HCT116 (cell line): ENCODE measurements around the gene VANGL2. TPM values are rescaled to one million over a fixed set of nuclear protein-coding genes. Genes with fewer than 3 reads are reported as not detected.

Experiments used
- ATAC-seq: fragments of 200-7000 bp; cut with Tn5 transposase; 2 replicates; pipeline ENCODE4 v1.9.1; 2020; ENCODE audit warnings: mild to moderate bottlenecking, moderate library complexity
- BruUV-seq: library from RNA; stranded (reverse); fragments of 400-500 nt; replicated peaks from 2 replicates; lab custom pipeline; 2021; lab: Mats Ljungman, UMichigan
- CTCF ChIA-PET: fragments of 300-600 bp; sonication (Branson Sonifier 250); formaldehyde crosslinking; loops from one replicate; lab custom pipeline; 2021; ENCODE audit warnings: antibody characterized with exemption; lab: Charles Lee
- POLR2A ChIA-PET: fragments of 300-600, 350-600 bp; sonication (Branson Sonifier 250); formaldehyde crosslinking; loops from one replicate; lab custom pipeline; 2021; ENCODE audit warnings: antibody characterized with exemption; lab: Charles Lee
- RAD21 ChIA-PET, 2 experiments: fragments of 300-600 bp; sonication (Branson Sonifier 250); formaldehyde crosslinking; loops; one replicate each; lab custom pipeline; 2023; ENCODE audit warnings: low total read pairs in 2 of 2; ENCODE audit not compliant: uncharacterized antibody in 2 of 2, unreplicated experiment in 2 of 2, low non-redundant PET in 1 of 2; lab: Charles Lee
- DNase-seq: peaks from one replicate; pipeline ENCODE4 v3.0.0-alpha.2; 2010; ENCODE audit warnings: low read depth, low spot score
- H2AFZ ChIP-seq: fragments of 200-600 bp; shearing (Covaris generic), sonication (generic); 2 replicates; pipeline ENCODE4 v1.6.1; 2017; ENCODE audit warnings: low read depth, mixed run types, mixed read lengths, antibody characterized with exemption, low read length; ENCODE audit not compliant: poor library complexity, severe bottlenecking
- H3K27ac ChIP-seq: 2 replicates; pipeline ENCODE4 v1.5.1; 2012; ENCODE audit warnings: low read depth, low read length
- H3K27me3 ChIP-seq: fragments of 200-600 bp; sonication (generic); 2 replicates; pipeline ENCODE4 v1.6.1; 2016; ENCODE audit warnings: mixed run types, low read length, mixed read lengths; ENCODE audit not compliant: insufficient read depth
- H3K36me3 ChIP-seq, 2 experiments: fragments of 200-500 bp in 1 of 2; fragments of 200-600 bp in 1 of 2; sonication (Bioruptor generic) in 1 of 2; sonication (generic) in 1 of 2; 2 replicates each; pipeline versions ENCODE4 v1.5.1 to v1.6.1; 2014 to 2016; ENCODE audit warnings: low read length in 2 of 2, inconsistent platforms in 1 of 2, mixed read lengths in 1 of 2, mixed run types in 1 of 2; ENCODE audit not compliant: insufficient read depth in 2 of 2, control insufficient read depth in 1 of 2
- H3K4me1 ChIP-seq, 2 experiments: fragments of 200-600 bp in 1 of 2; sonication (generic) in 1 of 2; 2 replicates each; pipeline versions ENCODE4 v1.5.1 to v1.6.1; 2012 to 2017; ENCODE audit warnings: low read length in 2 of 2, inconsistent platforms in 1 of 2, mild to moderate bottlenecking in 1 of 2, mixed read lengths in 1 of 2, mixed run types in 1 of 2, moderate library complexity in 1 of 2; ENCODE audit not compliant: insufficient read depth in 2 of 2, control insufficient read depth in 1 of 2
- H3K4me2 ChIP-seq: fragments of 200-600 bp; sonication (generic); 2 replicates; pipeline ENCODE4 v1.6.1; 2017; ENCODE audit warnings: mixed run types, low read length, mixed read lengths
- H3K4me3 ChIP-seq, 2 experiments: fragments of 200-600 bp in 1 of 2; sonication (generic) in 1 of 2; replicated peaks in 1 of 2; 2 replicates each; pipeline ENCODE4 v1.5.1; 2011 to 2016; ENCODE audit warnings: low read length in 2 of 2, control low read depth in 1 of 2, low read depth in 1 of 2, mild to moderate bottlenecking in 1 of 2, mixed read lengths in 1 of 2, mixed run types in 1 of 2
- H3K79me2 ChIP-seq: fragments of 200-600 bp; sonication (generic); 2 replicates; pipeline ENCODE4 v1.6.1; 2017; ENCODE audit warnings: mild to moderate bottlenecking, mixed run types, low read length, moderate library complexity, mixed read lengths; ENCODE audit not compliant: insufficient read depth
- H3K9ac ChIP-seq: fragments of 200-600 bp; sonication (generic); 2 replicates; pipeline ENCODE4 v1.6.1; 2016; ENCODE audit warnings: low read length, mixed read lengths
- H3K9me2 ChIP-seq: fragments of 200-600 bp; sonication (generic), shearing (Covaris generic); 2 replicates; pipeline ENCODE4 v1.6.1; 2017; ENCODE audit warnings: mixed run types, mild to moderate bottlenecking, moderate library complexity; ENCODE audit not compliant: insufficient read depth
- H3K9me3 ChIP-seq, 2 experiments: fragments of 200-500 bp in 1 of 2; fragments of 200-600 bp in 1 of 2; sonication (Bioruptor generic) in 1 of 2; sonication (generic) in 1 of 2; 2 replicates each; pipeline ENCODE4 v1.6.1; 2014 to 2017; ENCODE audit warnings: low read length in 2 of 2, mixed read lengths in 2 of 2, inconsistent platforms in 1 of 2, low read depth in 1 of 2, mild to moderate bottlenecking in 1 of 2, mixed run types in 1 of 2, moderate library complexity in 1 of 2; ENCODE audit not compliant: control insufficient read depth in 1 of 2, insufficient read depth in 1 of 2
- H4K20me1 ChIP-seq: fragments of 200-600 bp; sonication (generic), shearing (Covaris generic); 2 replicates; pipeline ENCODE4 v1.6.1; 2017; ENCODE audit warnings: mixed run types, mild to moderate bottlenecking, moderate library complexity; ENCODE audit not compliant: insufficient read depth
- CEBPB ChIP-seq: IDR thresholded peaks from 2 replicates; pipeline ENCODE4 v1.6.1; 2012; ENCODE audit warnings: low read depth
- EGR1 ChIP-seq: IDR thresholded peaks from 2 replicates; pipeline ENCODE4 v1.6.1; 2012; ENCODE audit warnings: low read depth
- ELF1 ChIP-seq: IDR thresholded peaks from 2 replicates; pipeline ENCODE4 v1.6.1; 2012; ENCODE audit warnings: low read depth, borderline replicate concordance
- EZH2 ChIP-seq: fragments of 200-600 bp; sonication (generic); IDR thresholded peaks from 2 replicates; pipeline ENCODE4 v1.6.1; 2017; ENCODE audit warnings: antibody characterized with exemption, mixed run types
- FOSL1 ChIP-seq: IDR thresholded peaks from 2 replicates; pipeline ENCODE4 v1.6.1; 2012; ENCODE audit warnings: low read depth
- JUND ChIP-seq: IDR thresholded peaks from 2 replicates; pipeline ENCODE4 v1.6.1; 2012
- POLR2A ChIP-seq: IDR thresholded peaks from 2 replicates; pipeline ENCODE4 v1.7.0; 2011; ENCODE audit warnings: borderline replicate concordance; ENCODE audit not compliant: insufficient read depth, insufficient read length; ENCODE audit errors: extremely low read depth
- POLR2AphosphoS5 ChIP-seq: IDR thresholded peaks from 2 replicates; pipeline ENCODE4 v1.6.1; 2011; ENCODE audit warnings: mild to moderate bottlenecking, low read depth, low read length, moderate library complexity
- RAD21 ChIP-seq: IDR thresholded peaks from 2 replicates; pipeline ENCODE4 v1.6.1; 2012; ENCODE audit warnings: low read depth, mild to moderate bottlenecking
- SIN3A ChIP-seq: IDR thresholded peaks from 2 replicates; pipeline ENCODE4 v1.6.1; 2012; ENCODE audit warnings: low read depth
- SP1 ChIP-seq: IDR thresholded peaks from 2 replicates; pipeline ENCODE4 v1.6.1; 2012; ENCODE audit warnings: low read depth
- TCF7L2 ChIP-seq: IDR thresholded peaks from 2 replicates; pipeline ENCODE4 v1.7.0; 2011; ENCODE audit warnings: borderline replicate concordance, inconsistent platforms; ENCODE audit not compliant: insufficient read depth, insufficient read length; ENCODE audit errors: extremely low read depth
- YY1 ChIP-seq: IDR thresholded peaks from 2 replicates; pipeline ENCODE4 v1.6.1; 2011; ENCODE audit warnings: low read length, low read depth, moderate library complexity, mild to moderate bottlenecking; ENCODE audit not compliant: insufficient replicate concordance; ENCODE audit errors: extremely low read depth
- ZFX ChIP-seq: fragments of 450-650 bp; IDR thresholded peaks from 2 replicates; pipeline ENCODE4 v1.6.1; 2017
- ZNF274 ChIP-seq: fragments of 200-500 bp; sonication (Bioruptor generic); IDR thresholded peaks from 2 replicates; pipeline ENCODE4 v1.6.1; 2014; ENCODE audit warnings: mild to moderate bottlenecking, low read depth, low read length, inconsistent platforms
- intact Hi-C: fragments of 100-400 bp; cut with micrococcal nuclease; formaldehyde crosslinking; loops from 2 replicates; pipeline ENCODE4 v1.10.0; 2022
- total RNA-seq: library from RNA; stranded (reverse); gene quantifications from one replicate; pipeline ENCODE4 v1.2.1, GENCODE V29; 2021; ENCODE audit not compliant: unreplicated experiment
- TF ChIP-seq, protein P1 (sequence below): IDR thresholded peaks from 2 replicates; pipeline ENCODE4 v1.6.1; 2011; ENCODE audit warnings: mild to moderate bottlenecking, low read length, moderate library complexity; ENCODE audit not compliant: insufficient replicate concordance; ENCODE audit errors: extremely low read depth
- TF ChIP-seq, protein P2 (sequence below), 3 experiments: fragments of 200-600 bp in 1 of 3; sonication (generic) in 1 of 3; IDR thresholded peaks in 2 of 3; conservative IDR thresholded peaks in 1 of 3; 2 replicates each; pipeline ENCODE4 v1.5.1; 2012 to 2017; ENCODE audit warnings: low read depth in 2 of 3, low read length in 2 of 3, antibody characterized with exemption in 1 of 3, borderline replicate concordance in 1 of 3, control low read depth in 1 of 3, mild to moderate bottlenecking in 1 of 3, mixed read lengths in 1 of 3, mixed run types in 1 of 3, moderate library complexity in 1 of 3; ENCODE audit not compliant: insufficient read depth in 1 of 3
- TF ChIP-seq, protein P3 (sequence below): IDR thresholded peaks from 2 replicates; pipeline ENCODE4 v1.6.1; 2012
- TF ChIP-seq, protein P4 (sequence below): IDR thresholded peaks from 2 replicates; pipeline ENCODE4 v1.6.1; 2012; ENCODE audit warnings: low read depth

Gene VANGL2
- total RNA-seq, 1 experiment from 2014 or later, result 1.1 TPM

DNA sequence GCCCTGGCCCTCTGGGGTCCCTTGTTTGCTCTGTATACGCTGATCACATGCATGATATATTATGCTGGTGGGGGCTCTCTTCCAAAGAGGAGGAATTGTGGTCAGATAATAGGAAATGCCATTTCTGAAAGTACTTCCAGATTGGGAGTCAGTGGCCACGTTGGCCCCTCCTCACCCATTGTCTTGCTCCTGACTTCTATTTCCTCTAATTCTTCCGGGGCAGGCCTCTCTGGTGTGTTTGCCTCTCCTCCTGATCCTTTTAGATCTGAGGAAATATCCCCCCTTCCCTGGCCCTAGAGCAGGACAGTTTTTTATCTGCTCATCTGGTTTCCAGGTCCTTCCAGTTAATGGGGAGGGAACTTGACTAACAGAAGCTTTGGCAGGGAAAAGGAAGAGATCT, 2.9 kb downstream of the VANGL2 start:
- Histone ChIP-seq H3K4me3 (no peak overlapping the region), H3K4me1 (peaks cover 14 to 33% of the 10 kb centered on the region in 2 experiments), H2AFZ (no peak overlapping the region), H3K9ac (no peak overlapping the region), H3K9me3 (no peaks in the 10 kb centered on the region), H4K20me1 (no peaks in the 10 kb centered on the region), H3K4me2 (no peak overlapping the region), H3K9me2 (no peaks in the 10 kb centered on the region), H3K27me3 (no peaks in the 10 kb centered on the region), H3K27ac (no peak overlapping the region), H3K79me2 (no peaks in the 10 kb centered on the region), H3K36me3 (no peaks in the 10 kb centered on the region)
- no TSS peak for BruUV-seq
- intact Hi-C loops, result no loop called here
- POLR2A ChIA-PET, result no interaction called here
- DNase-seq (no peak), ATAC-seq (no peak)
- RAD21 ChIA-PET, result no interaction called here
- CTCF ChIA-PET, result no interaction called here
- TF ChIP-seq JUND (no peak), ZNF274 (no peak), RAD21 (no peak), CEBPB (no peak), EZH2 (no peak), ZFX (no peak), EGR1 (no peak), SIN3A (no peak), SP1 (no peak), ELF1 (no peak), POLR2AphosphoS5 (no peak), YY1 (no peak), POLR2A (no peak), TCF7L2 (no peak), FOSL1 (no peak)
- TF ChIP-seq, protein P1, sequence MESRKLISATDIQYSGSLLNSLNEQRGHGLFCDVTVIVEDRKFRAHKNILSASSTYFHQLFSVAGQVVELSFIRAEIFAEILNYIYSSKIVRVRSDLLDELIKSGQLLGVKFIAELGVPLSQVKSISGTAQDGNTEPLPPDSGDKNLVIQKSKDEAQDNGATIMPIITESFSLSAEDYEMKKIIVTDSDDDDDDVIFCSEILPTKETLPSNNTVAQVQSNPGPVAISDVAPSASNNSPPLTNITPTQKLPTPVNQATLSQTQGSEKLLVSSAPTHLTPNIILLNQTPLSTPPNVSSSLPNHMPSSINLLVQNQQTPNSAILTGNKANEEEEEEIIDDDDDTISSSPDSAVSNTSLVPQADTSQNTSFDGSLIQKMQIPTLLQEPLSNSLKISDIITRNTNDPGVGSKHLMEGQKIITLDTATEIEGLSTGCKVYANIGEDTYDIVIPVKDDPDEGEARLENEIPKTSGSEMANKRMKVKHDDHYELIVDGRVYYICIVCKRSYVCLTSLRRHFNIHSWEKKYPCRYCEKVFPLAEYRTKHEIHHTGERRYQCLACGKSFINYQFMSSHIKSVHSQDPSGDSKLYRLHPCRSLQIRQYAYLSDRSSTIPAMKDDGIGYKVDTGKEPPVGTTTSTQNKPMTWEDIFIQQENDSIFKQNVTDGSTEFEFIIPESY, result no peak
- TF ChIP-seq, protein P2, sequence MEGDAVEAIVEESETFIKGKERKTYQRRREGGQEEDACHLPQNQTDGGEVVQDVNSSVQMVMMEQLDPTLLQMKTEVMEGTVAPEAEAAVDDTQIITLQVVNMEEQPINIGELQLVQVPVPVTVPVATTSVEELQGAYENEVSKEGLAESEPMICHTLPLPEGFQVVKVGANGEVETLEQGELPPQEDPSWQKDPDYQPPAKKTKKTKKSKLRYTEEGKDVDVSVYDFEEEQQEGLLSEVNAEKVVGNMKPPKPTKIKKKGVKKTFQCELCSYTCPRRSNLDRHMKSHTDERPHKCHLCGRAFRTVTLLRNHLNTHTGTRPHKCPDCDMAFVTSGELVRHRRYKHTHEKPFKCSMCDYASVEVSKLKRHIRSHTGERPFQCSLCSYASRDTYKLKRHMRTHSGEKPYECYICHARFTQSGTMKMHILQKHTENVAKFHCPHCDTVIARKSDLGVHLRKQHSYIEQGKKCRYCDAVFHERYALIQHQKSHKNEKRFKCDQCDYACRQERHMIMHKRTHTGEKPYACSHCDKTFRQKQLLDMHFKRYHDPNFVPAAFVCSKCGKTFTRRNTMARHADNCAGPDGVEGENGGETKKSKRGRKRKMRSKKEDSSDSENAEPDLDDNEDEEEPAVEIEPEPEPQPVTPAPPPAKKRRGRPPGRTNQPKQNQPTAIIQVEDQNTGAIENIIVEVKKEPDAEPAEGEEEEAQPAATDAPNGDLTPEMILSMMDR (IDR thresholded peaks at IDR 0.05 in 2 of 3, conservative IDR thresholded peaks at IDR 0.05 in 1 of 3; ENCODE audit: borderline replicate concordance in 1 of 3, insufficient read depth in 1 of 3, low read depth in 2 of 3, low read length in 2 of 3), result no peak
- TF ChIP-seq, protein P3, sequence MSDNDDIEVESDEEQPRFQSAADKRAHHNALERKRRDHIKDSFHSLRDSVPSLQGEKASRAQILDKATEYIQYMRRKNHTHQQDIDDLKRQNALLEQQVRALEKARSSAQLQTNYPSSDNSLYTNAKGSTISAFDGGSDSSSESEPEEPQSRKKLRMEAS, result no peak
- TF ChIP-seq, protein P4, sequence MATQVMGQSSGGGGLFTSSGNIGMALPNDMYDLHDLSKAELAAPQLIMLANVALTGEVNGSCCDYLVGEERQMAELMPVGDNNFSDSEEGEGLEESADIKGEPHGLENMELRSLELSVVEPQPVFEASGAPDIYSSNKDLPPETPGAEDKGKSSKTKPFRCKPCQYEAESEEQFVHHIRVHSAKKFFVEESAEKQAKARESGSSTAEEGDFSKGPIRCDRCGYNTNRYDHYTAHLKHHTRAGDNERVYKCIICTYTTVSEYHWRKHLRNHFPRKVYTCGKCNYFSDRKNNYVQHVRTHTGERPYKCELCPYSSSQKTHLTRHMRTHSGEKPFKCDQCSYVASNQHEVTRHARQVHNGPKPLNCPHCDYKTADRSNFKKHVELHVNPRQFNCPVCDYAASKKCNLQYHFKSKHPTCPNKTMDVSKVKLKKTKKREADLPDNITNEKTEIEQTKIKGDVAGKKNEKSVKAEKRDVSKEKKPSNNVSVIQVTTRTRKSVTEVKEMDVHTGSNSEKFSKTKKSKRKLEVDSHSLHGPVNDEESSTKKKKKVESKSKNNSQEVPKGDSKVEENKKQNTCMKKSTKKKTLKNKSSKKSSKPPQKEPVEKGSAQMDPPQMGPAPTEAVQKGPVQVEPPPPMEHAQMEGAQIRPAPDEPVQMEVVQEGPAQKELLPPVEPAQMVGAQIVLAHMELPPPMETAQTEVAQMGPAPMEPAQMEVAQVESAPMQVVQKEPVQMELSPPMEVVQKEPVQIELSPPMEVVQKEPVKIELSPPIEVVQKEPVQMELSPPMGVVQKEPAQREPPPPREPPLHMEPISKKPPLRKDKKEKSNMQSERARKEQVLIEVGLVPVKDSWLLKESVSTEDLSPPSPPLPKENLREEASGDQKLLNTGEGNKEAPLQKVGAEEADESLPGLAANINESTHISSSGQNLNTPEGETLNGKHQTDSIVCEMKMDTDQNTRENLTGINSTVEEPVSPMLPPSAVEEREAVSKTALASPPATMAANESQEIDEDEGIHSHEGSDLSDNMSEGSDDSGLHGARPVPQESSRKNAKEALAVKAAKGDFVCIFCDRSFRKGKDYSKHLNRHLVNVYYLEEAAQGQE, result no peak
